ENCODE measurements around the gene PCSK9. TPM values are rescaled to one million over a fixed set of nuclear protein-coding genes. Genes with fewer than 3 reads are reported as not detected.

PCSK9 gene
- total and polyA plus RNA-seq, 2 experiments from 2014 or later, result 23.5 to 31.4 TPM

DNA sequence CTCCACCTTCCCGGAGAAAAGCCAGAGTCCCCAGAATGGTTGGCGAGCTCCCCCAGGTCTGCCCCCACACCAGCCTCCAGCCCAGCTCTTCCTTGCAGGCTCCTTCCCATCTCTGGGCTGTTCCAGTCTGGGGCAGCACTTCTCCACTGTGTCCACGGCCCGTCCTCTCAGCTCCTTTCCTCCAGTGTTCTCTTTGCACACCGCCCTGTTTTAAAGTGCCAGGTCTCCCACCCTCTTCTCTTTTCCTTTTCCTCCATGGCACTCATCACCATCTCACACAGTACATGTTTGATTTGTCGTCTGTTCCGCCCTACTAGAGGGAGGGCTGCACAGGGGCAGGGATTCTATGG lies 6.1 kb upstream of the PCSK9 start:
- no peaks in the 10 kb centered on the region for H3K4me1 ChIP-seq (ENCODE audit: insufficient read depth)
- 74% methylated on average over 7 of the region's 7 CpGs for WGBS (ENCODE audit: low lambda C conversion rate, missing lambda C conversion rate)
- no peaks in the 10 kb centered on the region for H3K9me3 ChIP-seq (ENCODE audit: low read depth)
- no peak for DNase-seq (ENCODE audit: low spot score)
- no peaks in the 10 kb centered on the region for H3K79me2 ChIP-seq
- no peak overlapping the region for H3K4me3 ChIP-seq
- no peaks in the 10 kb centered on the region for H3K9me2 ChIP-seq (replicated peaks; ENCODE audit: insufficient read depth)
- no peak overlapping the region for H3K27ac ChIP-seq
- no peak overlapping the region for H2AFZ ChIP-seq
- TF ChIP-seq EZH2phosphoT487 (IDR thresholded peaks at IDR 0.05; ENCODE audit: low read depth, severe bottlenecking, unreplicated experiment), result no peak
- TF ChIP-seq, protein P1, sequence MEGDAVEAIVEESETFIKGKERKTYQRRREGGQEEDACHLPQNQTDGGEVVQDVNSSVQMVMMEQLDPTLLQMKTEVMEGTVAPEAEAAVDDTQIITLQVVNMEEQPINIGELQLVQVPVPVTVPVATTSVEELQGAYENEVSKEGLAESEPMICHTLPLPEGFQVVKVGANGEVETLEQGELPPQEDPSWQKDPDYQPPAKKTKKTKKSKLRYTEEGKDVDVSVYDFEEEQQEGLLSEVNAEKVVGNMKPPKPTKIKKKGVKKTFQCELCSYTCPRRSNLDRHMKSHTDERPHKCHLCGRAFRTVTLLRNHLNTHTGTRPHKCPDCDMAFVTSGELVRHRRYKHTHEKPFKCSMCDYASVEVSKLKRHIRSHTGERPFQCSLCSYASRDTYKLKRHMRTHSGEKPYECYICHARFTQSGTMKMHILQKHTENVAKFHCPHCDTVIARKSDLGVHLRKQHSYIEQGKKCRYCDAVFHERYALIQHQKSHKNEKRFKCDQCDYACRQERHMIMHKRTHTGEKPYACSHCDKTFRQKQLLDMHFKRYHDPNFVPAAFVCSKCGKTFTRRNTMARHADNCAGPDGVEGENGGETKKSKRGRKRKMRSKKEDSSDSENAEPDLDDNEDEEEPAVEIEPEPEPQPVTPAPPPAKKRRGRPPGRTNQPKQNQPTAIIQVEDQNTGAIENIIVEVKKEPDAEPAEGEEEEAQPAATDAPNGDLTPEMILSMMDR (IDR thresholded peaks at IDR 0.05; ENCODE audit: poor library complexity), result no peak
- no peak for TF ChIP-seq EZH2 (IDR thresholded peaks at IDR 0.05; ENCODE audit: borderline replicate concordance)
- H3K4me2 ChIP-seq, result no peak overlapping the region
- peaks cover 7% of the 10 kb centered on the region for H3K27me3 ChIP-seq
- H4K20me1 ChIP-seq (ENCODE audit: insufficient read depth, poor library complexity, severe bottlenecking), result no peaks in the 10 kb centered on the region
- no peaks in the 10 kb centered on the region for H3K36me3 ChIP-seq (replicated peaks; ENCODE audit: insufficient read depth, low read depth)

DNA sequence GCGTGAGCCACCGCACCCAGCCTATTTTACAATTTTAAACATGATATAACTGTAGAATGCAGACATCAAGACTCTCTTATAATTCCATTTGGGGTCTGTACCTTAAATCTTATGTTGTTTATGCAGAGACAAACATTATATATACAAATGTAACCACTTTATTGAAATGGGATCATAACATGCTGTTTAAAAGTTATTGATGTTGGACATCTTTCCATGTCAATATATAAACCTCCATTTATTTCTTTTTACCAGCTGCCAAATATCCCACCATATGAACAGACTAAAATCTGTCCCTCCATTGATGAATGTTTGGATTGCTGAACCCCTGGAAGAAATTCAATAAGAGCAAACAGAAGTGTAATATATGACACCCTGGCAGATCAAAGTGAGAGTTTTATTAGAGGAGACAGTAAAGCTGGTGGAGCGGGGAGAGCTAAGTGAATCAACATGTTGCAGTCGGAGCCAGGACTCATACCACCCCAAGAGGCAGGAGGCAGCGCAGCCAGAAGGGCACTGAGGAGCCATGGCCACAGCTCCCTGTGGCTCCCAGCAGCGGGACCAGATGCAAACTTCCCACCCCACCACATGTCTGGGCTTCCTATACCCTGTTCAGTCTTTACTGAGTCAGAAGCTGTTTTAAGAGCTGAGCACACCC lies 4.7 kb upstream of the PCSK9 start:
- DNase-seq (ENCODE audit: low spot score), result peak; percentile 37
- WGBS (ENCODE audit: low lambda C conversion rate, missing lambda C conversion rate), result 63% methylated on average over 6 of the region's 6 CpGs
- H3K27me3 ChIP-seq, result peaks cover 14% of the 10 kb centered on the region

DNA sequence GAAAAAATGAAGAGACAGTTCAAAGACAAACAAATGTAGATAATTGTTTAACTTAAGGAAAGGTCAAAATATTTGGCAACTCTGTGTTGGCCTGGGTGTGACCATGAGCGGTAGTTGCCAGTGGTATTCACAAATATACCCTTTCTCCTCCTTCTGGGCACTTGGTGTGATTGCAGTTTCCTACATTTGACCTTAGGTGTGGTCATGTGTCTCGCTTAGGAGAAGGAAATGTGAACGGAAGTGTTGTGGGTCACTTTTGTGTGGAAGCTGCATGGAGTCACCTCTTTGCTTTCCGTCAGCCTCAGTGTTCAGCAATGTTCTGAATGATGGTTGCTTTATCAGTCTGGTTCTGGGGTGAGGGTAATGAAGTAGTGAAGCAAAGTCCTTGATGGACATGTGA lies 3.4 kb upstream of the PCSK9 start:
- no peak overlapping the region for H2AFZ ChIP-seq
- peaks cover 8% of the 10 kb centered on the region for H3K79me2 ChIP-seq
- DNase-seq (ENCODE audit: low spot score), result no peak
- no peaks in the 10 kb centered on the region for H3K4me1 ChIP-seq (ENCODE audit: insufficient read depth)
- H3K9me3 ChIP-seq (ENCODE audit: low read depth), result no peaks in the 10 kb centered on the region
- no peak overlapping the region for H3K4me2 ChIP-seq
- peaks cover 3% of the 10 kb centered on the region for H4K20me1 ChIP-seq (ENCODE audit: insufficient read depth, poor library complexity, severe bottlenecking)
- no peaks in the 10 kb centered on the region for H3K9me2 ChIP-seq (replicated peaks; ENCODE audit: insufficient read depth)
- 75% methylated on average over 4 of the region's 4 CpGs for WGBS (ENCODE audit: low lambda C conversion rate, missing lambda C conversion rate)
- TF ChIP-seq EZH2 (IDR thresholded peaks at IDR 0.05; ENCODE audit: borderline replicate concordance) (no peak), EZH2phosphoT487 (IDR thresholded peaks at IDR 0.05; ENCODE audit: low read depth, severe bottlenecking, unreplicated experiment) (no peak)
- TF ChIP-seq, protein P1 (IDR thresholded peaks at IDR 0.05; ENCODE audit: poor library complexity), result no peak
- H3K36me3 ChIP-seq (replicated peaks; ENCODE audit: insufficient read depth, low read depth), result no peaks in the 10 kb centered on the region
- H3K27me3 ChIP-seq, result peaks cover 25% of the 10 kb centered on the region
- no peak overlapping the region for H3K27ac ChIP-seq
- H3K4me3 ChIP-seq, result no peak overlapping the region

More for the DNA sequence above, 4.7 kb upstream of the PCSK9 start:
- Histone ChIP-seq H3K9me3 (ENCODE audit: low read depth) (no peaks in the 10 kb centered on the region), H3K27ac (no peak overlapping the region), H3K36me3 (replicated peaks; ENCODE audit: insufficient read depth, low read depth) (no peaks in the 10 kb centered on the region), H4K20me1 (ENCODE audit: insufficient read depth, poor library complexity, severe bottlenecking) (no peaks in the 10 kb centered on the region), H3K79me2 (no peaks in the 10 kb centered on the region), H3K9me2 (replicated peaks; ENCODE audit: insufficient read depth) (no peaks in the 10 kb centered on the region), H3K4me1 (ENCODE audit: insufficient read depth) (no peaks in the 10 kb centered on the region), H2AFZ (no peak overlapping the region), H3K4me3 (no peak overlapping the region), H3K4me2 (no peak overlapping the region)
- no peak for TF ChIP-seq EZH2 (IDR thresholded peaks at IDR 0.05; ENCODE audit: borderline replicate concordance)
- TF ChIP-seq, protein P1 (IDR thresholded peaks at IDR 0.05; ENCODE audit: poor library complexity), result no peak
- TF ChIP-seq EZH2phosphoT487 (IDR thresholded peaks at IDR 0.05; ENCODE audit: low read depth, severe bottlenecking, unreplicated experiment), result peak; percentile 94
